Measurements from ENCODE around the gene GOLGA1.

Gene GOLGA1

DNA sequence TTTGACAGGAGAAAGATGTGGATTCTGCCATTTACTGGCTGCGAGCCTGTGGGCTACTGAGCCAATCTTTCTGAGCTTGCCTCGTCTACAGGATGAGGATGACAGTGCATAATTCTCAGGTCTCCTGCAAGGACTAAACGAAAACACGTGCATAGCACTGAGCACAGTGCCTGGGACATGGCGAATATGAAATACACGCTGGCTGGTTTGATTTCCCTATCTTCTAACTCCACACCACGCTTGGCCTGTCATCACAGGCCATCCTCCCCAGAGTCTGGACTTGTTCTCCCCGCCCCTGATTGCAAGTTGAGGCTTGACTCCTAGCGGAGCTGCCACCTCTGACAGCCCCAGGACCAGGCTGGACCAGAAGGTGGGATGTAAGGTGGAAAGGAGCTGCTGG is 41.0 kb downstream of the GOLGA1 start:
- Histone ChIP-seq H3K4me3 (IDR thresholded peaks at IDR 0.05; ENCODE audit: insufficient read depth, low read depth, low read length) (no peak overlapping the region), H3K27ac (no peak overlapping the region), H3K4me1 (ENCODE audit: low read depth, poor library complexity, severe bottlenecking) (no peaks in the 10 kb centered on the region), H3K9ac (no peak overlapping the region), H3K27me3 (ENCODE audit: insufficient read depth, low read depth) (no peaks in the 10 kb centered on the region), H3K4me2 (no peak overlapping the region), H2AFZ (ENCODE audit: low read depth) (no peak overlapping the region), H4K20me1 (ENCODE audit: insufficient read depth) (no peaks in the 10 kb centered on the region), H3K79me2 (ENCODE audit: insufficient read depth, low read depth) (no peaks in the 10 kb centered on the region), H3K36me3 (ENCODE audit: insufficient read depth) (no peaks in the 10 kb centered on the region)
- TF ChIP-seq CTCF (conservative IDR thresholded peaks at IDR 0.05; ENCODE audit: low read depth, low read length): no peak

DNA sequence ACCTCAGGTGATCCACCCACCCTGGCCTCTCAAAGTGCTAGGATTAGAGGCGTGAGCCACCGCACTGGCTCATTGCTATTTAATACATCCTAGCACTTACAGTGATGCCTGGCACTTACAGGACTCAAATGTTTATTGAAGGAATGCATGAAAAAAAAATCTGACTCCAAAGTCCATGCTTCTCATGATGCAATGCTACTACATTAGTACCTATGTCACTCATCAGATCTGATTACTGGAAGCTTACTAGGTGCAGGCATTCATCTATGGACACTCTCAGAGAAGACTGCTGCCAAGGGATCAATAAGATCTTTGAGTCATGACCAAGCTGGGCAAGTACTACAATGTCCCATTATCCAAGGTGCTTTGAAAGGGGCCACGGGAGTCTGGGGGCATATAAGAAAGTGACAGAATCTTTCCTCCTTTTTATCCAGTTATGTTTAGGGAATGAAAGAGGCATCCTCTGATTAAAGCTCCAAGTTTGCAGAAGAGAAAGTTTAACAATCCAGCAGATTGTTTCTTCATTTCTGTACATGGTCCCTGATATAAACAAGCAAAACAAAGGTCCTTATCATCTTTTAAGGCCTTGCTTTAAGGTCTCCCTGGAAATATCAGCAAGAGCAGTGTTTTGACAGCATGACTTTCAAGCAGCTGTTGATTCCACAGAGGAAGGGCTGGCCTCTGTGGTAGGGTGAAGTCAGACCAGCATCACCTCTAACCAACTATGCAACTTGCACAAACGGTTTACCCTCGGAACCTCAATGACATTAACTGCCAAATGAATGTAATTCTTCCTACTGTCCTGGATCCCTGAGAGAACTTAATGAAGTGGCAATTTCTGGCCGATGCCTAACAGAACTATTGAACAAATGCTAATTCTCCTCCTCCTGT is 43.1 kb downstream of the GOLGA1 start:
- Histone ChIP-seq H2AFZ (ENCODE audit: low read depth) (no peak overlapping the region), H3K9ac (no peak overlapping the region), H3K79me2 (ENCODE audit: insufficient read depth, low read depth) (no peaks in the 10 kb centered on the region), H3K4me3 (IDR thresholded peaks at IDR 0.05; ENCODE audit: insufficient read depth, low read depth, low read length) (no peak overlapping the region), H3K27ac (no peak overlapping the region), H3K36me3 (ENCODE audit: insufficient read depth) (no peaks in the 10 kb centered on the region), H3K27me3 (ENCODE audit: insufficient read depth, low read depth) (no peaks in the 10 kb centered on the region), H3K4me1 (ENCODE audit: low read depth, poor library complexity, severe bottlenecking) (no peaks in the 10 kb centered on the region), H3K4me2 (no peak overlapping the region), H4K20me1 (ENCODE audit: insufficient read depth) (no peaks in the 10 kb centered on the region)
- no peak for TF ChIP-seq CTCF (conservative IDR thresholded peaks at IDR 0.05; ENCODE audit: low read depth, low read length)

- Histone ChIP-seq H2AFZ (ENCODE audit: low read depth) (no peak overlapping the region), H3K4me1 (ENCODE audit: low read depth, poor library complexity, severe bottlenecking) (no peaks in the 10 kb centered on the region), H3K79me2 (ENCODE audit: insufficient read depth, low read depth) (no peaks in the 10 kb centered on the region), H3K4me2 (no peak overlapping the region), H4K20me1 (ENCODE audit: insufficient read depth) (no peaks in the 10 kb centered on the region), H3K4me3 (IDR thresholded peaks at IDR 0.05; ENCODE audit: insufficient read depth, low read depth, low read length) (no peak overlapping the region), H3K27me3 (ENCODE audit: insufficient read depth, low read depth) (no peaks in the 10 kb centered on the region), H3K36me3 (ENCODE audit: insufficient read depth) (no peaks in the 10 kb centered on the region), H3K27ac (no peak overlapping the region), H3K9ac (no peak overlapping the region)
- TF ChIP-seq CTCF (conservative IDR thresholded peaks at IDR 0.05; ENCODE audit: low read depth, low read length): peak; percentile 68
Measured at GRCh38 chr9:124894741-124895170, 46.1 kb downstream of the GOLGA1 start.

- Histone ChIP-seq H3K27me3 (ENCODE audit: insufficient read depth, low read depth) (no peaks in the 10 kb centered on the region), H3K79me2 (ENCODE audit: insufficient read depth, low read depth) (no peaks in the 10 kb centered on the region), H3K9ac (no peak overlapping the region), H3K4me2 (no peak overlapping the region), H3K4me3 (IDR thresholded peaks at IDR 0.05; ENCODE audit: insufficient read depth, low read depth, low read length) (no peak overlapping the region), H3K36me3 (ENCODE audit: insufficient read depth) (no peaks in the 10 kb centered on the region), H2AFZ (ENCODE audit: low read depth) (no peak overlapping the region), H3K27ac (no peak overlapping the region), H3K4me1 (ENCODE audit: low read depth, poor library complexity, severe bottlenecking) (no peaks in the 10 kb centered on the region), H4K20me1 (ENCODE audit: insufficient read depth) (no peaks in the 10 kb centered on the region)
- no peak for TF ChIP-seq CTCF (conservative IDR thresholded peaks at IDR 0.05; ENCODE audit: low read depth, low read length)
Measured at GRCh38 chr9:124894035-124894740, 46.7 kb downstream of the GOLGA1 start.
